Activated naive CD4-positive, alpha-beta T cell treated with anti-CD3 and anti-CD28 coated beads, Interleukin-2, amount 10 ng/mL, durations not matched to agents 7 days and 5 days (primary cell): ENCODE data around the gene OR1C1.
"Not testable (repeated sequence)": the region's sequence is repeated elsewhere in the genome, so short reads cannot be mapped to it uniquely, and the experiment has no call there.

Experiments
- CTCF ChIA-PET: fragments of 350-600 bp; sonication (Branson Sonifier 250); formaldehyde crosslinking; loops from one replicate; lab custom pipeline; 2021; ENCODE audit warnings: antibody characterized with exemption; lab: Charles Lee
- DNase-seq: peaks from one replicate; pipeline ENCODE4 v3.0.0-alpha.2; 2020
- H3K27ac Mint-ChIP-seq: one replicate; pipeline ENCODE4 v1.8.0; 2021; ENCODE audit warnings: mild to moderate bottlenecking, moderate library complexity, mixed read lengths
- H3K27me3 Mint-ChIP-seq: one replicate; pipeline ENCODE4 v1.8.0; 2021; ENCODE audit warnings: mild to moderate bottlenecking, mixed read lengths
- H3K36me3 Mint-ChIP-seq: one replicate; pipeline ENCODE4 v1.8.0; 2021; ENCODE audit warnings: mixed read lengths
- H3K4me1 Mint-ChIP-seq: one replicate; pipeline ENCODE4 v1.8.0; 2021; ENCODE audit warnings: mixed read lengths
- H3K4me3 Mint-ChIP-seq: one replicate; pipeline ENCODE4 v1.8.0; 2021; ENCODE audit warnings: mild to moderate bottlenecking, moderate library complexity, mixed read lengths
- H3K9me3 Mint-ChIP-seq: one replicate; pipeline ENCODE4 v1.8.0; 2021; ENCODE audit warnings: mixed read lengths

The OR1C1 gene

DNA sequence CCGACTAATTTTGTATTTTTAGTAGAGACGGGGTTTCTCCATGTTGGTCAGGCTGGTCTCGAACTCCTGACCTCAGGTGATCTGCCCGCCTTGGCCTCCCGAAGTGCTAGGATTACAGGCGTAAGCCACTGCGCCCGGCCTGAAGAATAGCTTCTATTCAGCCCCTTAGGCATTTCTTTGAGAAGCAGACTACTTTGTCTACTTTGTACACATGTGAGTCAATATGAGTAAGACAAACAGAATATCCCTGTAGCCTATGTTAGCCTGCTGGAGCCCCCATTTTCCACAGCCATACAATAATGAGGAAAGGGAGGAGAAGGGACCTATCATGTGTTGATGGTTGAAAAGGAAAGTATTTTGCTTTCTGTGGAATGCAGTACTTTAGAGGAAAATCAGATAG is 49.7 kb downstream of the OR1C1 start:
- CTCF ChIA-PET, DNase-seq, H3K27me3 Mint-ChIP-seq: not testable (repeated sequence)

More for the DNA sequence above, 49.7 kb downstream of the OR1C1 start:
- not testable (repeated sequence) for H3K4me1 Mint-ChIP-seq, H3K9me3 Mint-ChIP-seq, H3K36me3 Mint-ChIP-seq, H3K4me3 Mint-ChIP-seq, H3K27ac Mint-ChIP-seq
